Activated CD8-positive, alpha-beta memory T cell treated with anti-CD3 and anti-CD28 coated beads for 4 hours (primary cell): Measurements from ENCODE around the gene XYLT2.

Source experiments
- DNase-seq, 2 donors: peaks; one replicate each; pipeline ENCODE4 v3.0.0-alpha.2; 2020; ENCODE audit warnings: low read depth in 2 of 2

XYLT2 gene

GRCh38 chr17:50348522-50349242 lies 2.8 kb downstream of the XYLT2 start:
- no peak for DNase-seq

GRCh38 chr17:50349243-50349600 lies 3.3 kb downstream of the XYLT2 start:
- no peak for DNase-seq

DNA sequence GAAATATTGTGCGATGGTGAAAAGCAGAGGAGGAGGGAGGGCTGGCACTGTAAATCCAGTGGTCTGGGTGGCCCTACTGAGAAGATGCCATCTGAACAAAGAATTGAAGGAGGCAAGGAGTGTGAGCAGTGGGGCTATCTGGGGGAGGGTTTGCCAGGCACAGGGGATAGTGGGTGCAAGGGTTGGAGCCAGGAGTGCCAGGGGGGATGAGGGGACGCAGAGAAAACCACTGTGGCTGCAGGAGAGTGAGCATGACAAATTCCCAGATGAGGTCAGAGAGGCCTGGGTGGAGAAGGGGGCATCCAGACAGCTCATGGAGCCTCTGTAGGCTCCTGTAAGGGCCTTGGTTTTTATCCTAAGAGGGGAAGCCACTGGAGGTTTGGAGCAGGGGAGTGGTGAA lies 4.8 kb downstream of the XYLT2 start:
- no peak for DNase-seq

DNA sequence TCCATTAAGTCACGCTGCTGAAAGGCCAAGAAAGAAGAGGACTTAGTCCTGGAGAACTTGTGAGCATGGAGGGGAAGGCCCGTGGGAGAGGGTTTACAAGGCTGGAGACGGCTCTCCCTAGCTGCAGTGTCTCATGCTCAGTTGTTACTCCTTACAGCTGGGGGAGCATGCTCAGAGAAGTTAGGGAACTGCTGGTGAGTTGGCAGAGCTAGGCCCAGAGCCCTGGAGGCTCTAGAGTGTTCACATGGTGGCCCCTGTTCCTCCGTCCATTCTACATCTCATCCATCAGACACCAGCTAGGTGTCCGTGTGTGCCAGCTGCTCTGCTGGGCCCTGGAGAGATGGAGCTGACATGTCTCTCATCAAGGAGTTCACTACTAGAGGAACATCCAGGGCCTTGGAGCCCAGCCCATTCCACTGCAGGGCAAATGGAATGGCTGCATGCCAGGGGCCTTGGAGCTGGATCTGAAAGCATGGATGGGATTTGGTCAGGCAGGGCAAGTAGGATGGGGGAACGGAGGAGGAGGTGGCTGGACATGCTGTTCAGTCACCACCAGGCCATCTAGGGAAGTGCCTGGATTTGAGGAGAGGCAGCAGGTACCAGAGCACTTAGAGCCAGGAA lies 6.3 kb downstream of the XYLT2 start:
- DNase-seq = no peak

GRCh38 chr17:50352693-50353599 lies 7.0 kb downstream of the XYLT2 start:
- DNase-seq = no peak

DNA sequence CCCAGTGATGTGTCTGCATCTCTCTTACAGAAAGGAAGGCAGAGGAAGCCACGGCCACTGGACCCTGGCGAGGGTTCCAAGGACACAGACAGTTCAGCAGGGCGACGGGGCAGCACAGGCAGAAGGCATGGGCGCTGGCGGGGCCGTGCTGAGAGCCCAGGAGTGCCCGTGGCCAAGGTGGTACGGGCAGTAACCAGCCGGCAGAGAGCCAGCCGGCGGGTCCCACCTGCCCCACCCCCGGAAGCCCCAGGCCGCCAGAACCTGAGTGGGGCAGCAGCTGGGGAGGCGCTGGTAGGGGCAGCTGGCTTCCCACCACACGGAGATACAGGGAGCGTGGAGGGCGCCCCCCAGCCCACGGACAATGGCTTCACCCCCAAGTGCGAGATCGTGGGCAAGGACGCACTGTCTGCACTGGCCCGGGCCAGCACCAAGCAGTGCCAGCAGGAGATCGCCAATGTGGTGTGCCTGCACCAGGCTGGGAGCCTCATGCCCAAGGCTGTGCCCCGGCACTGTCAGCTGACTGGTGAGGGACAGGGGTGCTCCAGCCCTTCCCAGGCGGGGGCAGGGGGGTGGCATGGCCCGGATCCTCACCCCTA lies 7.8 kb downstream of the XYLT2 start:
- DNase-seq = no peak

GRCh38 chr17:50354198-50354597 lies 8.3 kb downstream of the XYLT2 start:
- no peak for DNase-seq

DNA sequence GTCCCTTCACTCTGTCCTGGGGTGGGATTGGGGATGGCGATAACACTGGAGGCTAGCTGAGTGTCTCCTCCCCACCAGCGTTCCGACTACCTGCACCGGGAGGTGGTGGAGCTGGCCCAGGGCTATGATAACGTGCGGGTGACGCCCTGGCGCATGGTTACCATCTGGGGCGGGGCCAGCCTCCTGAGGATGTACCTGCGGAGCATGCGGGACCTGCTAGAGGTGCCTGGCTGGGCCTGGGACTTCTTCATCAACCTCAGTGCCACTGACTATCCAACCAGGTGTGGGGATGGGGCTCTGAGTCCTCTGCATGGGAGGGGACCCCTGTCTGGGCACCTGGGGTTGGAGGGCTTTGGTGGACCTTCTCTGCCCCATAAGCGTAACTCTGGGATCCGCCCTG lies 8.8 kb downstream of the XYLT2 start:
- no peak for DNase-seq

GRCh38 chr17:50355336-50355700 lies 9.4 kb downstream of the XYLT2 start:
- no peak for DNase-seq

DNA sequence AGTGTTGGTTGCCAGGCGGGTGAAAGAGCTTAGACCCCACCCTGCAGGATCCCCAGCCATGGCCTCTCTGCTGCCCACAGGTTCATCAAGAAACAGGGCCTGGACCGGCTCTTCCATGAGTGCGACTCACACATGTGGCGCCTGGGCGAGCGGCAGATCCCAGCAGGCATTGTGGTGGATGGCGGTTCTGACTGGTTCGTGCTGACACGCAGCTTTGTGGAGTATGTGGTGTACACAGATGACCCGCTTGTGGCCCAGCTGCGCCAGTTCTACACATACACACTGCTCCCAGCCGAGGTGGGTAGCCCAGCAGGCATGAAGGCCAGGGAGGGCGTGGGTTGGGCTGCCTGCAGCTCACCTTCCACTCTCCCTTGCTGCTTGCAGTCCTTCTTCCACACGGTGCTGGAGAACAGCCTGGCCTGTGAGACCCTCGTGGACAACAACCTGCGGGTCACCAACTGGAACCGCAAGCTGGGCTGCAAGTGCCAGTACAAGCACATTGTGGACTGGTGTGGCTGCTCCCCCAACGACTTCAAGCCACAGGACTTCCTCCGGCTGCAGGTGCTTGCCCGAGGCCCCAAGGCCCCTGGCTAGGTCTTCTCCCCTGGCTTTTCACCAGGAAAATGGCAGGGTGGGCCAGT lies 9.9 kb downstream of the XYLT2 start:
- no peak for DNase-seq

GRCh38 chr17:50356418-50356817 lies 10.5 kb downstream of the XYLT2 start:
- DNase-seq = no peak

GRCh38 chr17:50356892-50357510 lies 11.1 kb downstream of the XYLT2 start:
- no peak for DNase-seq

DNA sequence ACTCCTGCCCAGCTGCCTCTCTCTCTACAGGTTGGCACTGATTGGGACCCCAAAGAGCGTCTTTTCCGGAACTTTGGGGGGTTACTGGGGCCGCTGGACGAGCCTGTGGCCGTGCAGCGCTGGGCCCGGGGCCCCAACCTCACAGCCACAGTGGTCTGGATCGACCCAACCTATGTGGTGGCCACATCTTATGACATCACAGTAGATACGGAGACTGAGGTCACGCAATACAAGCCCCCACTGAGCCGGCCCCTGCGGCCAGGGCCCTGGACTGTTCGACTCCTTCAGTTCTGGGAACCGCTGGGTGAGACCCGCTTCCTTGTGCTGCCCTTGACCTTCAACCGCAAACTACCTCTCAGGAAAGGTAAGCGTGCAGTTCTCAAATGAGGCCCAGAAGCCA lies 12.3 kb downstream of the XYLT2 start:
- no peak for DNase-seq

GRCh38 chr17:50359005-50359699 lies 13.2 kb downstream of the XYLT2 start:
- no peak for DNase-seq

GRCh38 chr17:50359998-50360461 lies 14.1 kb downstream of the XYLT2 start:
- DNase-seq = no peak

DNA sequence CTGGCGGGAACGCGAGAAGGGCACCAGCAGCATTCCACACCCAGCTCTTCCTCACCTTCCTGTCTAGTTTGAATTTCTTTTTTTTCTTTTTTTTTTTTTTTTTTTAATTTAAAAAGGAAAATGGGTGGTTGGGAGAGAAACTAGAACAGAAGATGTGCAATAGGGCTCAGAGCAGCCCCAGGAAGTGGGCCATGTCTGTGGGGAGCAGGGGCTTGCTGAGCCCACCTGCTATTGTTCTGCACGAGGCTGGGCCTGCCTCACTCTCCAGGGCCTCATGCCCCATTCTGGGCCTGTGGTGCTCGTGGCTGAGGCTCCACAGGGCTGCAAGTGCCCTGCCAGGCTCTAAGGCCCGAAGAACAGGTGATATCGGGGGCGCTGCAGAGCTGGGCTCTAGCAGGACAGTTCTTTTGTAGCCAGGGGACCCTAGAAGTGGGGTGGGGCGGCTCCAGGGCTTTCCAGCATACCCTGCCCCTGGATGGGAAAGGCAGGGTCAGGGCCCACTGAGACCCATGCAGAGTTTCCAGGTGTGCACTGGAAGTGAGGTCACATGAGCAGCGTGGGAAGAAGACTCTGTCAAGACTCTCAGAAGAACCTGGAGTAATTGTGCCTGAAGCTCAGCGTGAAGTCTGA lies 14.7 kb downstream of the XYLT2 start:
- no peak for DNase-seq

DNA sequence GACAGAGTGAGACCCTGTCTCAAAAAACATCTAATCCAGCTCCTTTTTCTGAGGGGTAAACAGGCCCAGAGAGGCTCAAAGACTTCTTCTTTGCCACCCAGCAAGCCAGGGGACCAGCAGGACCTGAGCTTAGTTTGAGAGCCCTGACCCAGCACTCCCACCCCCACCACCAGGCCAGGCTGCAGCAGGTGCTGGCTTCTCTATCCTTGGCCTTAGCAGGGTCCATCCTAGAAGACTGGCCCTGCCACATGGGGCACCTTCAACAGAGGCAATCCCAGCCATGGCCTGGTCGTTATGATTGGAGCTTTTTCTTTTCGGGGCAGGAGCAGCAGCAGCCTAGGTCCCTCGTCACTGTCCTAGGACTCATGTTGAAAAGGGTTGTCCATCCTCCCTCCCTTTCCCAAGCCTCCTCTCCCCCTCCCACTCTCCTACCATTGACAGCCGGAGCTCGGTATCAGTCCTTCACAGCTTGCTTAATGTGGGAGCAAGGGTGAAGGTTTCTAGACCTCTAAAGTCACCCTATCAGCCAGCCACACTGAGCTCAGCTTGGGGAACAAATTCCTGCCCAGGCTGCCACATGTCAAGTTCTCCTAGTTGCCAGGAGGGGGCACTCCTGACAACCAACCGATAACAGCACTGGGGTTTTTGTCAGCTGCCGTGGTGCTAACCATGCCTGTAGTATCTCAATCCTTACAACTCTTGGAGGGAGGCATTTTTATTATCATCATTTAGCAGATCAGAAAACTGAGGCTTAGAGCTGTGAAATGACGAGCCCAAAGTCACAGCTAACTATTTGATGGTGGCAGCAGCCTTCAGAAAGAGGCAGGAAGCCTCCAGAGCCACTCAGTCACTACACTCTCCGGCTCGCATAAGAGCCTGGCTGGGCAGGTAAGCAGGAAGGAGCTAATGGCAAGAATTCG lies 15.9 kb downstream of the XYLT2 start:
- peak; percentile 20 to 24 for DNase-seq

DNA sequence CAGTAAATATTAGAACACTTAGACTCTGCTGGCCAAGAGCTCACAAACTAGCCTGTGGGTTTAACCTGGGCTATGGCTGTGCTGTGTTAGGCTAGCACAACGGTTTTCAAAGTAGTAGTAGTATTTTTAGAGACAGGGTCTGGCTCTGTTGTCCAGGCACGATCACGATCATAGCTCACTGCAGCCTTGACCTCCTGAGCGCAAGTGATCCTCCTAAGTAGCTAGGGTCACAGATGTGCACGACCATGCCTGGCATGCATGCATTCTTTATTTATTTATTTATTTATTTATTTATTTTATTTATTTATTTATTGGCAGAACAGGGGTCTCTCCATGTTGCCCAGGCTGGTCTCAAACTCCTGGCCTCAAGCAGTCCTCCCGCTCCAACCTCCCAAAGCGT lies 16.7 kb downstream of the XYLT2 start:
- DNase-seq = no peak
